Astrocyte (in vitro differentiated cells and primary cell): ENCODE results near the gene CYRIA. TPM values are rescaled to one million over a fixed set of nuclear protein-coding genes. Genes with fewer than 3 reads are reported as not detected.

Experiments used
- DNase-seq: peaks from one replicate; pipeline ENCODE4 v3.0.0-alpha.2; 2010; ENCODE audit warnings: low read depth
- FAIRE-seq: peaks from 2 replicates; lab custom pipeline; 2011; peaks lifted over from hg19 to GRCh38; lab: Jason Lieb, UNC
- H2AFZ ChIP-seq: 2 replicates; pipeline ENCODE4 v1.6.0; 2012; ENCODE audit warnings: low read depth, low read length, inconsistent platforms
- H3K27ac ChIP-seq: 2 replicates; pipeline ENCODE4 v1.5.1; 2011; ENCODE audit warnings: low read depth, low read length, inconsistent platforms
- H3K27me3 ChIP-seq: 2 replicates; pipeline ENCODE4 v1.6.0; 2011; ENCODE audit warnings: low read length, inconsistent platforms; ENCODE audit not compliant: insufficient read depth
- H3K36me3 ChIP-seq: 2 replicates; pipeline ENCODE4 v1.5.1; 2011; ENCODE audit warnings: low read length, inconsistent platforms; ENCODE audit not compliant: insufficient read depth
- H3K4me1 ChIP-seq: 2 replicates; pipeline ENCODE4 v1.5.1; 2011; ENCODE audit warnings: low read length, inconsistent platforms; ENCODE audit not compliant: insufficient read depth
- H3K4me2 ChIP-seq: 2 replicates; pipeline ENCODE4 v1.6.0; 2012; ENCODE audit warnings: low read length, inconsistent platforms
- H3K4me3 ChIP-seq: 2 replicates; pipeline ENCODE4 v1.5.1; 2011; ENCODE audit warnings: low read depth, mild to moderate bottlenecking, low read length, inconsistent platforms; ENCODE audit not compliant: insufficient read depth
- H3K79me2 ChIP-seq: 2 replicates; pipeline ENCODE4 v1.6.0; 2012; ENCODE audit warnings: mild to moderate bottlenecking, low read length, inconsistent platforms; ENCODE audit not compliant: insufficient read depth
- H3K9ac ChIP-seq: 2 replicates; pipeline ENCODE4 v1.6.0; 2012; ENCODE audit warnings: mild to moderate bottlenecking, low read length, inconsistent platforms
- H3K9me3 ChIP-seq: 2 replicates; pipeline ENCODE4 v1.5.1; 2012; ENCODE audit warnings: low read depth, mild to moderate bottlenecking, low read length, inconsistent platforms; ENCODE audit not compliant: insufficient read depth
- H4K20me1 ChIP-seq: 2 replicates; pipeline ENCODE4 v1.6.0; 2012; ENCODE audit warnings: low read length, inconsistent platforms; ENCODE audit not compliant: insufficient read depth
- H3K27ac Mint-ChIP-seq: one replicate; pipeline ENCODE4 v1.8.0; 2021; ENCODE audit warnings: mild to moderate bottlenecking, mixed read lengths; ENCODE audit not compliant: unreplicated experiment
- H3K27me3 Mint-ChIP-seq: one replicate; pipeline ENCODE4 v1.8.0; 2021; ENCODE audit warnings: low read depth, mixed read lengths; ENCODE audit not compliant: unreplicated experiment
- H3K36me3 Mint-ChIP-seq: one replicate; pipeline ENCODE4 v1.8.0; 2021; ENCODE audit warnings: low read depth, mixed read lengths; ENCODE audit not compliant: unreplicated experiment
- H3K4me1 Mint-ChIP-seq: one replicate; pipeline ENCODE4 v1.8.0; 2021; ENCODE audit warnings: low read depth, mixed read lengths; ENCODE audit not compliant: unreplicated experiment
- H3K4me3 Mint-ChIP-seq: one replicate; pipeline ENCODE4 v1.8.0; 2021; ENCODE audit warnings: mild to moderate bottlenecking, moderate library complexity, mixed read lengths; ENCODE audit not compliant: unreplicated experiment
- H3K9me3 Mint-ChIP-seq: one replicate; pipeline ENCODE4 v1.8.0; 2021; ENCODE audit warnings: mild to moderate bottlenecking, mixed read lengths; ENCODE audit not compliant: unreplicated experiment
- EZH2 ChIP-seq: IDR thresholded peaks from 2 replicates; pipeline ENCODE4 v1.6.1; 2012; ENCODE audit warnings: mild to moderate bottlenecking, low read length, inconsistent platforms; ENCODE audit not compliant: insufficient read depth
- total RNA-seq: library from RNA; stranded (reverse); gene quantifications from 2 replicates; pipeline ENCODE4 v1.2.1, GENCODE V29; 2021
- TF ChIP-seq, protein P1 (sequence below): IDR thresholded peaks from 2 replicates; pipeline ENCODE4 v1.5.1; 2011; ENCODE audit warnings: low read depth, mild to moderate bottlenecking, inconsistent platforms, low read length, moderate library complexity; ENCODE audit not compliant: insufficient read depth

CYRIA gene
- total RNA-seq, 1 donor from 2014 or later = 4.9 TPM

GRCh38 chr2:16661526-16661925, 4.1 kb downstream of the CYRIA start:
- no peak overlapping the region for H3K4me2 ChIP-seq
- H3K9me3 ChIP-seq = no peaks in the 10 kb centered on the region
- H3K4me1 ChIP-seq = peaks cover 16% of the 10 kb centered on the region
- H3K4me3 ChIP-seq = no peak overlapping the region
- Mint-ChIP-seq H3K9me3 (no peaks in the 10 kb centered on the region), H3K4me3 (no peak overlapping the region), H3K4me1 (peaks cover 25% of the 10 kb centered on the region), H3K27me3 (peaks cover 26% of the 10 kb centered on the region), H3K27ac (no peak overlapping the region), H3K36me3 (peaks cover 3% of the 10 kb centered on the region)
- DNase-seq (no peak), FAIRE-seq (no peak)
- no peaks in the 10 kb centered on the region for H3K79me2 ChIP-seq
- H4K20me1 ChIP-seq = peaks cover 5% of the 10 kb centered on the region
- no peak for TF ChIP-seq EZH2
- TF ChIP-seq, protein P1, sequence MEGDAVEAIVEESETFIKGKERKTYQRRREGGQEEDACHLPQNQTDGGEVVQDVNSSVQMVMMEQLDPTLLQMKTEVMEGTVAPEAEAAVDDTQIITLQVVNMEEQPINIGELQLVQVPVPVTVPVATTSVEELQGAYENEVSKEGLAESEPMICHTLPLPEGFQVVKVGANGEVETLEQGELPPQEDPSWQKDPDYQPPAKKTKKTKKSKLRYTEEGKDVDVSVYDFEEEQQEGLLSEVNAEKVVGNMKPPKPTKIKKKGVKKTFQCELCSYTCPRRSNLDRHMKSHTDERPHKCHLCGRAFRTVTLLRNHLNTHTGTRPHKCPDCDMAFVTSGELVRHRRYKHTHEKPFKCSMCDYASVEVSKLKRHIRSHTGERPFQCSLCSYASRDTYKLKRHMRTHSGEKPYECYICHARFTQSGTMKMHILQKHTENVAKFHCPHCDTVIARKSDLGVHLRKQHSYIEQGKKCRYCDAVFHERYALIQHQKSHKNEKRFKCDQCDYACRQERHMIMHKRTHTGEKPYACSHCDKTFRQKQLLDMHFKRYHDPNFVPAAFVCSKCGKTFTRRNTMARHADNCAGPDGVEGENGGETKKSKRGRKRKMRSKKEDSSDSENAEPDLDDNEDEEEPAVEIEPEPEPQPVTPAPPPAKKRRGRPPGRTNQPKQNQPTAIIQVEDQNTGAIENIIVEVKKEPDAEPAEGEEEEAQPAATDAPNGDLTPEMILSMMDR = no peak
- H3K9ac ChIP-seq = no peak overlapping the region
- H2AFZ ChIP-seq = no peak overlapping the region
- peaks cover 3% of the 10 kb centered on the region for H3K27me3 ChIP-seq
- H3K36me3 ChIP-seq = no peaks in the 10 kb centered on the region
- H3K27ac ChIP-seq = no peak overlapping the region

GRCh38 chr2:16660556-16660955, 5.1 kb downstream of the CYRIA start:
- Histone ChIP-seq H3K36me3 (no peaks in the 10 kb centered on the region), H3K4me2 (no peak overlapping the region), H3K9ac (no peak overlapping the region), H3K9me3 (no peaks in the 10 kb centered on the region), H3K4me3 (no peak overlapping the region), H2AFZ (no peak overlapping the region), H3K79me2 (no peaks in the 10 kb centered on the region), H3K4me1 (peaks cover 16% of the 10 kb centered on the region), H4K20me1 (peaks cover 5% of the 10 kb centered on the region), H3K27me3 (peaks cover 3% of the 10 kb centered on the region), H3K27ac (no peak overlapping the region)
- H3K4me3 Mint-ChIP-seq = no peak overlapping the region
- TF ChIP-seq, protein P1 = no peak
- TF ChIP-seq EZH2 = no peak
- FAIRE-seq (no peak), DNase-seq (no peak)
- H3K9me3 Mint-ChIP-seq = no peaks in the 10 kb centered on the region
- peaks cover 3% of the 10 kb centered on the region for H3K36me3 Mint-ChIP-seq
- H3K4me1 Mint-ChIP-seq = peaks cover 23% of the 10 kb centered on the region
- no peak overlapping the region for H3K27ac Mint-ChIP-seq
- H3K27me3 Mint-ChIP-seq = peaks cover 22% of the 10 kb centered on the region

DNA sequence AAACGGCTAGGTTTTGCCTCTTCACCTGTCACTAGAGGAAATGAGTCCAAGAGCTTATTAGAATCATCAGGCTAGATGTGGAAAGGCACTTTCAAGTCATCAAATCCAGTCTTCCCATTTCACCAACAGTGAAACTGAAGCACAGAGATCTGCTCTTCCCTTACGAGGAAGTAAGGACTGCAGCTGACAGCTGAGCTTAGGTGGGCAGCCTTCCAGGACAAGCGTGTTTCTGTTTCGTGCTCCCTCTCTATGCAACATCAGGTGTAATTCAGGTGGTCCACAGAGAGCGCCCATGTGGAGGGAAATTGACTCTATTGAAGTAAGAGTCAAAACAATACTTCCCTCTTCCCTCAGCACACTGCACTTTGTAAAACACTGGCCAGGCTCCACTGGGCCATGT, 5.5 kb downstream of the CYRIA start:
- no peak overlapping the region for H3K9ac ChIP-seq
- TF ChIP-seq, protein P1 = no peak
- no peak for TF ChIP-seq EZH2
- H3K4me1 Mint-ChIP-seq = peaks cover 23% of the 10 kb centered on the region

More for the DNA sequence above, 5.5 kb downstream of the CYRIA start:
- DNase-seq (no peak), FAIRE-seq (no peak)
- Histone ChIP-seq H3K4me1 (peaks cover 12% of the 10 kb centered on the region), H3K9me3 (no peaks in the 10 kb centered on the region), H4K20me1 (peaks cover 5% of the 10 kb centered on the region), H3K4me2 (no peak overlapping the region), H2AFZ (no peak overlapping the region), H3K36me3 (no peaks in the 10 kb centered on the region), H3K4me3 (no peak overlapping the region), H3K27me3 (peaks cover 3% of the 10 kb centered on the region), H3K27ac (no peak overlapping the region), H3K79me2 (no peaks in the 10 kb centered on the region)
- no peaks in the 10 kb centered on the region for H3K9me3 Mint-ChIP-seq
- peaks cover 22% of the 10 kb centered on the region for H3K27me3 Mint-ChIP-seq
- H3K27ac Mint-ChIP-seq = no peak overlapping the region
- H3K36me3 Mint-ChIP-seq = peaks cover 3% of the 10 kb centered on the region
- no peak overlapping the region for H3K4me3 Mint-ChIP-seq
